ENCODE measurements around the gene RGS14. TPM values are rescaled to one million over a fixed set of nuclear protein-coding genes. Genes with fewer than 3 reads are reported as not detected.

RGS14 gene
- total and polyA plus RNA-seq, 8 donors: 4.2 to 100 (median 19.0) TPM; not detected in 1

- DNase-seq: no peak
- 76 to 85% (median 83%) methylated on average over 24 to 27 of the region's 27 CpGs for WGBS, 5 donors
- H3K36me3 ChIP-seq: peaks cover 45 to 83% (median 80%) of the 10 kb centered on the region in 4 donors
- peaks cover 0 to 8% (median 2%) of the 10 kb centered on the region in 4 donors for H3K4me1 ChIP-seq
- H3K27me3 ChIP-seq: no peaks in the 10 kb centered on the region
- no peak overlapping the region for H3K4me3 ChIP-seq
- no peak for TF ChIP-seq POLR2A (IDR thresholded peaks at IDR 0.05)
- TF ChIP-seq CTCF (IDR thresholded peaks at IDR 0.05): no peak
- no peak for TF ChIP-seq POLR2AphosphoS5 (IDR thresholded peaks at IDR 0.05)
- TF ChIP-seq EP300 (IDR thresholded peaks at IDR 0.05): no peak
- H3K9me3 ChIP-seq: no peaks in the 10 kb centered on the region
- no peak overlapping the region for H3K27ac ChIP-seq
- intact Hi-C loops (cut with DNase I; ENCODE audit: low total_unique reads): no loop called here
Measured at GRCh38 chr5:177330991-177331842, 26.5 kb upstream of the RGS14 start.

- no peaks in the 10 kb centered on the region for H3K27me3 ChIP-seq
- TF ChIP-seq POLR2A (IDR thresholded peaks at IDR 0.05) (no peak), EP300 (IDR thresholded peaks at IDR 0.05) (no peak), CTCF (IDR thresholded peaks at IDR 0.05) (no peak), POLR2AphosphoS5 (IDR thresholded peaks at IDR 0.05) (no peak)
- peaks cover 55 to 93% (median 90%) of the 10 kb centered on the region in 4 donors for H3K36me3 ChIP-seq
- no peaks in the 10 kb centered on the region for H3K9me3 ChIP-seq
- 81 to 92% (median 88%) methylated on average over 30 to 35 of the region's 35 CpGs for WGBS, 5 donors
- peaks cover 0 to 5% (median 0%) of the 10 kb centered on the region in 4 donors for H3K4me1 ChIP-seq
- no peak overlapping the region for H3K4me3 ChIP-seq
- DNase-seq: no peak
- intact Hi-C loops (cut with DNase I; ENCODE audit: low total_unique reads): no loop called here
- no peak overlapping the region for H3K27ac ChIP-seq
Measured at GRCh38 chr5:177332031-177332895, 25.5 kb upstream of the RGS14 start.

GRCh38 chr5:177332896-177333260 is 24.8 kb upstream of the RGS14 start:
- intact Hi-C loops (cut with DNase I; ENCODE audit: low total_unique reads): no loop called here
- Histone ChIP-seq H3K4me3 (no peak overlapping the region), H3K27ac (no peak overlapping the region), H3K4me1 (peaks cover 0 to 5% (median 0%) of the 10 kb centered on the region in 4 donors), H3K9me3 (no peaks in the 10 kb centered on the region), H3K27me3 (no peaks in the 10 kb centered on the region), H3K36me3 (peaks cover 62 to 98% (median 96%) of the 10 kb centered on the region in 4 donors)
- TF ChIP-seq POLR2AphosphoS5 (IDR thresholded peaks at IDR 0.05) (no peak), POLR2A (IDR thresholded peaks at IDR 0.05) (no peak), CTCF (IDR thresholded peaks at IDR 0.05) (no peak), EP300 (IDR thresholded peaks at IDR 0.05) (no peak)
- WGBS, 5 donors: 86 to 95% (median 93%) methylated on average over 10 to 13 of the region's 13 CpGs
- DNase-seq: no peak

GRCh38 chr5:177333420-177334154 is 24.1 kb upstream of the RGS14 start:
- Histone ChIP-seq H3K4me3 (no peak overlapping the region), H3K36me3 (peaks cover 69 to 100% (median 99%) of the 10 kb centered on the region in 4 donors), H3K27ac (no peak overlapping the region), H3K27me3 (no peaks in the 10 kb centered on the region), H3K9me3 (no peaks in the 10 kb centered on the region), H3K4me1 (peaks cover 0 to 6% (median 0%) of the 10 kb centered on the region in 4 donors)
- DNase-seq: no peak
- WGBS, 5 donors: 90 to 94% (median 92%) methylated on average over 13 to 16 of the region's 16 CpGs
- no peak for TF ChIP-seq EP300 (IDR thresholded peaks at IDR 0.05)
- no peak for TF ChIP-seq CTCF (IDR thresholded peaks at IDR 0.05)
- TF ChIP-seq POLR2A (IDR thresholded peaks at IDR 0.05): no peak
- no peak for TF ChIP-seq POLR2AphosphoS5 (IDR thresholded peaks at IDR 0.05)
- intact Hi-C loops (cut with DNase I; ENCODE audit: low total_unique reads): no loop called here
